Vagina (tissue), 2 donors: ENCODE data around the gene UBR2. TPM values are rescaled to one million over a fixed set of nuclear protein-coding genes. Genes with fewer than 3 reads are reported as not detected.
A peak's percentile ranks its signal among the peaks of the same experiment; 100 is the strongest.
"Not testable (repeated sequence)": the region's sequence is repeated elsewhere in the genome, so short reads cannot be mapped to it uniquely, and the experiment has no call there.

Experiments
- DNase-seq, 2 donors: peaks; one replicate each; pipeline ENCODE4 v3.0.0-alpha.2; 2017; ENCODE audit errors: extremely low spot score in 2 of 2
- H3K27ac ChIP-seq: fragments of 200-600 bp; sonication (generic); one replicate; pipeline ENCODE4 v1.5.1; 2019
- H3K27me3 ChIP-seq: fragments of 200-600 bp; sonication (generic); one replicate; pipeline ENCODE4 v1.5.1; 2019
- H3K36me3 ChIP-seq, 2 donors: fragments of 200-600 bp; sonication (generic); one replicate each; pipeline ENCODE4 v1.5.1; 2017 to 2019
- H3K4me1 ChIP-seq: fragments of 200-600 bp; sonication (generic); one replicate; pipeline ENCODE4 v1.5.1; 2019
- H3K4me3 ChIP-seq, 2 donors: fragments of 200-600 bp; sonication (generic); 1 replicate in 1 of 2; 2 replicates in 1 of 2; pipeline ENCODE4 v1.5.1; 2016 to 2019
- H3K9me3 ChIP-seq: fragments of 200-600 bp; sonication (generic); one replicate; pipeline ENCODE4 v1.5.1; 2019
- CTCF ChIP-seq, 3 experiments: fragments of 450-650 bp in 2 of 3; fragments of 200-600 bp in 1 of 3; sonication (generic) in 1 of 3; IDR thresholded peaks; one replicate each; pipeline ENCODE4 v1.5.1; 2017 to 2019; ENCODE audit warnings: antibody characterized with exemption in 3 of 3, mild to moderate bottlenecking in 2 of 3, moderate library complexity in 2 of 3
- POLR2A ChIP-seq, 2 donors: fragments of 450-650 bp; IDR thresholded peaks; one replicate each; pipeline ENCODE4 v1.6.1; 2017; ENCODE audit warnings: antibody characterized with exemption in 2 of 2, mild to moderate bottlenecking in 2 of 2, moderate library complexity in 2 of 2
- POLR2AphosphoS5 ChIP-seq, 2 donors: sonication (generic); formaldehyde crosslinking; IDR thresholded peaks; one replicate each; pipeline ENCODE4 v1.9.0; 2017; ENCODE audit warnings: antibody characterized with exemption in 2 of 2, mild to moderate bottlenecking in 2 of 2, low read depth in 1 of 2; ENCODE audit not compliant: insufficient read depth in 1 of 2
- intact Hi-C: fragments of 100-400 bp; cut with DNase I; formaldehyde crosslinking; loops from one replicate; pipeline ENCODE4 v1.15.1; 2023
- total RNA-seq: library from RNA; depleted of rRNA; stranded (reverse); fragments of >200 nt; gene quantifications from one replicate; pipeline ENCODE4 v1.2.3, GENCODE V29; 2016

UBR2 gene
- total RNA-seq, 1 donor from 2014 or later, result 23.6 TPM

GRCh38 chr6:42727087-42727611 is 163.3 kb downstream of the UBR2 start:
- no peak for DNase-seq
- H3K27ac ChIP-seq, result peak overlapping the region; percentile 87
- H3K4me3 ChIP-seq, result peak overlapping the region; percentile 50 to 62
- no peaks in the 10 kb centered on the region for H3K36me3 ChIP-seq
- no peaks in the 10 kb centered on the region for H3K9me3 ChIP-seq
- TF ChIP-seq POLR2AphosphoS5 (IDR thresholded peaks at IDR 0.05; ENCODE audit: insufficient read depth in 1 of 2, low read depth in 1 of 2) (peak in 1 of 2 donors; percentile 40), POLR2A (IDR thresholded peaks at IDR 0.05) (no peak)
- peaks cover 17% of the 10 kb centered on the region for H3K4me1 ChIP-seq
- intact Hi-C loops, result loop anchor here (5.0 to 10.0 kb wide), 2 partner anchors 65 to 148 kb away; partner anchors contain the start of gene RPL7L1
- H3K27me3 ChIP-seq, result no peaks in the 10 kb centered on the region

- intact Hi-C loops, result loop anchor here (5.0 to 10.0 kb wide), 2 partner anchors 65 to 147 kb away; partner anchors contain the start of gene RPL7L1
- peak overlapping the region; percentile 50 to 62 for H3K4me3 ChIP-seq
- H3K9me3 ChIP-seq, result no peaks in the 10 kb centered on the region
- no peaks in the 10 kb centered on the region for H3K36me3 ChIP-seq
- H3K27ac ChIP-seq, result peak overlapping the region; percentile 87
- TF ChIP-seq POLR2A (IDR thresholded peaks at IDR 0.05) (no peak), CTCF (IDR thresholded peaks at IDR 0.05) (no peak), POLR2AphosphoS5 (IDR thresholded peaks at IDR 0.05; ENCODE audit: insufficient read depth in 1 of 2, low read depth in 1 of 2) (peak in 1 of 2 donors; percentile 6)
- peaks cover 17% of the 10 kb centered on the region for H3K4me1 ChIP-seq
- no peak for DNase-seq
- H3K27me3 ChIP-seq, result no peaks in the 10 kb centered on the region
These were observed 163.8 kb downstream of the UBR2 start for GRCh38 chr6:42727627-42728026.

DNA sequence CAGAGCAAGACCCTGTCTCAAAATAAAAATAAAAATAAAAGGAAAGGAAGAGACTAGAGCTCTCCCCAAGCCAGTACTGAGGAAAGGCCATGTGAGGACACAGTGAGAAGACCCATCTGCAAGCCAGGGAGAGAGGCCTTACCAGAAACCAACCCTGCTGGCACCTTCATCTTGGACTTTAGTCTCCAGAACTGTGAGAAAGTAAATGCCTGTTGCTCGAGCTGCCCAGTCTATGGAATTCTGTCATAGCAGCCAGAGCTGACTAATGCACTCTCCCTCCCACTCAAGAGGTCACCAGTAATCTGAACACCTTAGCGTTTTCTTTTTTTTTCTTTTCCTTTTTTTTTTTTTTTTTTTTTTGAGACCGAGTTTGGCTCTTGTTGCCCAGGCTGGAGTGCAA is 165.9 kb downstream of the UBR2 start:
- Histone ChIP-seq H3K9me3 (no peaks in the 10 kb centered on the region), H3K4me3 (no peak overlapping the region), H3K36me3 (no peaks in the 10 kb centered on the region), H3K27me3 (no peaks in the 10 kb centered on the region), H3K4me1 (peaks cover 17% of the 10 kb centered on the region), H3K27ac (no peak overlapping the region)
- intact Hi-C loops, result loop anchor here (5.0 to 10.0 kb wide), 2 partner anchors 67 to 145 kb away; partner anchors contain the start of gene RPL7L1
- TF ChIP-seq POLR2AphosphoS5 (IDR thresholded peaks at IDR 0.05; ENCODE audit: insufficient read depth in 1 of 2, low read depth in 1 of 2) (no peak), POLR2A (IDR thresholded peaks at IDR 0.05) (no peak), CTCF (IDR thresholded peaks at IDR 0.05) (no peak)
- DNase-seq, result no peak

- H3K27me3 ChIP-seq, DNase-seq, H3K9me3 ChIP-seq, H3K36me3 ChIP-seq, H3K4me3 ChIP-seq, intact Hi-C loops, H3K4me1 ChIP-seq, H3K27ac ChIP-seq: not testable (repeated sequence)
These were observed 170.1 kb downstream of the UBR2 start for GRCh38 chr6:42733867-42734481.

- TF ChIP-seq POLR2A (IDR thresholded peaks at IDR 0.05), result no peak
- no peak for TF ChIP-seq POLR2AphosphoS5 (IDR thresholded peaks at IDR 0.05; ENCODE audit: insufficient read depth in 1 of 2, low read depth in 1 of 2)
- TF ChIP-seq CTCF (IDR thresholded peaks at IDR 0.05), result no peak
- Histone ChIP-seq H3K27me3 (no peaks in the 10 kb centered on the region), H3K9me3 (no peaks in the 10 kb centered on the region), H3K4me3 (no peak overlapping the region), H3K4me1 (no peaks in the 10 kb centered on the region), H3K36me3 (no peaks in the 10 kb centered on the region), H3K27ac (no peak overlapping the region)
- DNase-seq, result no peak
- intact Hi-C loops, result no loop called here
These were observed 172.1 kb downstream of the UBR2 start for GRCh38 chr6:42735976-42736375.

GRCh38 chr6:42740725-42741124 is 176.9 kb downstream of the UBR2 start:
- Histone ChIP-seq H3K4me3 (no peak overlapping the region), H3K9me3 (no peaks in the 10 kb centered on the region), H3K27me3 (no peaks in the 10 kb centered on the region), H3K4me1 (peaks cover 31% of the 10 kb centered on the region), H3K36me3 (no peaks in the 10 kb centered on the region), H3K27ac (no peak overlapping the region)
- TF ChIP-seq CTCF (IDR thresholded peaks at IDR 0.05) (no peak), POLR2AphosphoS5 (IDR thresholded peaks at IDR 0.05; ENCODE audit: insufficient read depth in 1 of 2, low read depth in 1 of 2) (no peak), POLR2A (IDR thresholded peaks at IDR 0.05) (no peak)
- no peak for DNase-seq
- intact Hi-C loops, result no loop called here
